H1 (cell line): ENCODE measurements around the gene MYH9. TPM values are rescaled to one million over a fixed set of nuclear protein-coding genes. Genes with fewer than 3 reads are reported as not detected.

Experiments
- KDM1A ChIP-seq: fragments of 200-600, 300-600 bp; sonication (generic); IDR thresholded peaks from 2 replicates; pipeline ENCODE4 v1.7.1; 2016; ENCODE audit warnings: mild to moderate bottlenecking, low read length, borderline replicate concordance
- RNF2 ChIP-seq: fragments of 200-900, 300-1000 bp; sonication (generic); IDR thresholded peaks from 2 replicates; pipeline ENCODE4 v1.7.1; 2016; ENCODE audit warnings: borderline replicate concordance, low read depth, mild to moderate bottlenecking, antibody characterized with exemption, low read length; ENCODE audit not compliant: poor library complexity, severe bottlenecking; ENCODE audit errors: missing control alignments
- polyA plus RNA-seq, 7 experiments: library from polyadenylated mRNA; depleted of rRNA in 3 of 7; stranded (reverse) in 5 of 7; unstranded in 2 of 7; fragments of >200 nt in 5 of 7; fragments of 200-250 nt in 2 of 7; gene quantifications; 1 replicate in 5 of 7; 2 replicates in 1 of 7; 4 replicates in 1 of 7; pipeline versions ENCODE4 v1.2.1 to v1.2.3, GENCODE V29; 2011 to 2013; ENCODE audit warnings: missing spikeins in 2 of 7, mixed read lengths in 2 of 7
- total RNA-seq: library from RNA; stranded (reverse); fragmentation: NEBNext Ultra II Directional; extraction: Animal tissue kit (Norgen Biotek cat#: 25700); gene quantifications from 2 replicates; pipeline ENCODE4 v1.2.1, GENCODE V29; 2021
- TF ChIP-seq, protein P1 (sequence below): fragments of 300-600 bp; sonication (generic); IDR thresholded peaks from 2 replicates; pipeline ENCODE4 v1.7.1; 2012; ENCODE audit warnings: low read length, moderate library complexity, mild to moderate bottlenecking, inconsistent platforms; ENCODE audit not compliant: insufficient replicate concordance

MYH9 gene
- total and polyA plus RNA-seq, 2 of the 8 experiments (the other 6 are each of a cell fraction or from before 2014, with no cell fraction given): 24.9 to 322 TPM

DNA sequence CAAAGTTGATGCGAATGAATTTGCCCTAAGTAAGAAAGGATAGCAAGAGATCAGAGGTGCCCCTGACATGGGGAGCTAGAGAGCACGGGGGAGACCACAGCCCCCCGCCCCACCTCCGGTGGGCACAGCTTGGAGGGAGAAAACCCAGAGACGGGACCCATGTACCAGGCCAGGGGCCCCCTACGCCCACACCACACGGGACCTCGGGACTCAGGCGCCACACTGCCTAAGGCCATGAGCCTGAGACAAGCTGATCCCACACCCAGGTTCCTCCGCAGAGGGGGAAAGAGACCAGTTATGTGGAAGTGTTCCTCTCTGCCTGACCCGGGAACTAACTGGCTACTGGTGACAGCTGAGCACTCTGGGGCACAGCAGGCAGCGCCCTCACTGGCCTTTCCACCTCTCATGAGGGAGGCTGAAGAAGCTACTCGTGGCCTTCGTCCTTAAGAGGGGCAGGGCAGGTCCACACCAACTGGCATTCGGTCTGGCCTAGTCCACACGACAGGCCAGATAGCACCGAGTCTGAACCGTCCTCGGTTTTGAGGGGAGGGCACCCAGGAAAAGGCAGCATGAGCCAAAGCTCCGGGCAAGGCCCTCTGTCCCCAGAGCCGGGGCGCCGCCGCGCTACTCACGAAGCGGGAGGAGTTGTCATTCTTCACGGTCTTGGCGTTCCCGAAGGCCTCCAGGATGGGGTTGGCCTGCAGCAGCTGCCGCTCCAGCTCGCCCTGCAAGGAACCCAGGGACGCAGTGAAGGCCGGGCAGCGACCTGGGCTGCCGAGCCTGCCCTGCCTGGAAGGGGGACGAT lies 65.8 kb downstream of the MYH9 start (continued):
- TF ChIP-seq, protein P1, sequence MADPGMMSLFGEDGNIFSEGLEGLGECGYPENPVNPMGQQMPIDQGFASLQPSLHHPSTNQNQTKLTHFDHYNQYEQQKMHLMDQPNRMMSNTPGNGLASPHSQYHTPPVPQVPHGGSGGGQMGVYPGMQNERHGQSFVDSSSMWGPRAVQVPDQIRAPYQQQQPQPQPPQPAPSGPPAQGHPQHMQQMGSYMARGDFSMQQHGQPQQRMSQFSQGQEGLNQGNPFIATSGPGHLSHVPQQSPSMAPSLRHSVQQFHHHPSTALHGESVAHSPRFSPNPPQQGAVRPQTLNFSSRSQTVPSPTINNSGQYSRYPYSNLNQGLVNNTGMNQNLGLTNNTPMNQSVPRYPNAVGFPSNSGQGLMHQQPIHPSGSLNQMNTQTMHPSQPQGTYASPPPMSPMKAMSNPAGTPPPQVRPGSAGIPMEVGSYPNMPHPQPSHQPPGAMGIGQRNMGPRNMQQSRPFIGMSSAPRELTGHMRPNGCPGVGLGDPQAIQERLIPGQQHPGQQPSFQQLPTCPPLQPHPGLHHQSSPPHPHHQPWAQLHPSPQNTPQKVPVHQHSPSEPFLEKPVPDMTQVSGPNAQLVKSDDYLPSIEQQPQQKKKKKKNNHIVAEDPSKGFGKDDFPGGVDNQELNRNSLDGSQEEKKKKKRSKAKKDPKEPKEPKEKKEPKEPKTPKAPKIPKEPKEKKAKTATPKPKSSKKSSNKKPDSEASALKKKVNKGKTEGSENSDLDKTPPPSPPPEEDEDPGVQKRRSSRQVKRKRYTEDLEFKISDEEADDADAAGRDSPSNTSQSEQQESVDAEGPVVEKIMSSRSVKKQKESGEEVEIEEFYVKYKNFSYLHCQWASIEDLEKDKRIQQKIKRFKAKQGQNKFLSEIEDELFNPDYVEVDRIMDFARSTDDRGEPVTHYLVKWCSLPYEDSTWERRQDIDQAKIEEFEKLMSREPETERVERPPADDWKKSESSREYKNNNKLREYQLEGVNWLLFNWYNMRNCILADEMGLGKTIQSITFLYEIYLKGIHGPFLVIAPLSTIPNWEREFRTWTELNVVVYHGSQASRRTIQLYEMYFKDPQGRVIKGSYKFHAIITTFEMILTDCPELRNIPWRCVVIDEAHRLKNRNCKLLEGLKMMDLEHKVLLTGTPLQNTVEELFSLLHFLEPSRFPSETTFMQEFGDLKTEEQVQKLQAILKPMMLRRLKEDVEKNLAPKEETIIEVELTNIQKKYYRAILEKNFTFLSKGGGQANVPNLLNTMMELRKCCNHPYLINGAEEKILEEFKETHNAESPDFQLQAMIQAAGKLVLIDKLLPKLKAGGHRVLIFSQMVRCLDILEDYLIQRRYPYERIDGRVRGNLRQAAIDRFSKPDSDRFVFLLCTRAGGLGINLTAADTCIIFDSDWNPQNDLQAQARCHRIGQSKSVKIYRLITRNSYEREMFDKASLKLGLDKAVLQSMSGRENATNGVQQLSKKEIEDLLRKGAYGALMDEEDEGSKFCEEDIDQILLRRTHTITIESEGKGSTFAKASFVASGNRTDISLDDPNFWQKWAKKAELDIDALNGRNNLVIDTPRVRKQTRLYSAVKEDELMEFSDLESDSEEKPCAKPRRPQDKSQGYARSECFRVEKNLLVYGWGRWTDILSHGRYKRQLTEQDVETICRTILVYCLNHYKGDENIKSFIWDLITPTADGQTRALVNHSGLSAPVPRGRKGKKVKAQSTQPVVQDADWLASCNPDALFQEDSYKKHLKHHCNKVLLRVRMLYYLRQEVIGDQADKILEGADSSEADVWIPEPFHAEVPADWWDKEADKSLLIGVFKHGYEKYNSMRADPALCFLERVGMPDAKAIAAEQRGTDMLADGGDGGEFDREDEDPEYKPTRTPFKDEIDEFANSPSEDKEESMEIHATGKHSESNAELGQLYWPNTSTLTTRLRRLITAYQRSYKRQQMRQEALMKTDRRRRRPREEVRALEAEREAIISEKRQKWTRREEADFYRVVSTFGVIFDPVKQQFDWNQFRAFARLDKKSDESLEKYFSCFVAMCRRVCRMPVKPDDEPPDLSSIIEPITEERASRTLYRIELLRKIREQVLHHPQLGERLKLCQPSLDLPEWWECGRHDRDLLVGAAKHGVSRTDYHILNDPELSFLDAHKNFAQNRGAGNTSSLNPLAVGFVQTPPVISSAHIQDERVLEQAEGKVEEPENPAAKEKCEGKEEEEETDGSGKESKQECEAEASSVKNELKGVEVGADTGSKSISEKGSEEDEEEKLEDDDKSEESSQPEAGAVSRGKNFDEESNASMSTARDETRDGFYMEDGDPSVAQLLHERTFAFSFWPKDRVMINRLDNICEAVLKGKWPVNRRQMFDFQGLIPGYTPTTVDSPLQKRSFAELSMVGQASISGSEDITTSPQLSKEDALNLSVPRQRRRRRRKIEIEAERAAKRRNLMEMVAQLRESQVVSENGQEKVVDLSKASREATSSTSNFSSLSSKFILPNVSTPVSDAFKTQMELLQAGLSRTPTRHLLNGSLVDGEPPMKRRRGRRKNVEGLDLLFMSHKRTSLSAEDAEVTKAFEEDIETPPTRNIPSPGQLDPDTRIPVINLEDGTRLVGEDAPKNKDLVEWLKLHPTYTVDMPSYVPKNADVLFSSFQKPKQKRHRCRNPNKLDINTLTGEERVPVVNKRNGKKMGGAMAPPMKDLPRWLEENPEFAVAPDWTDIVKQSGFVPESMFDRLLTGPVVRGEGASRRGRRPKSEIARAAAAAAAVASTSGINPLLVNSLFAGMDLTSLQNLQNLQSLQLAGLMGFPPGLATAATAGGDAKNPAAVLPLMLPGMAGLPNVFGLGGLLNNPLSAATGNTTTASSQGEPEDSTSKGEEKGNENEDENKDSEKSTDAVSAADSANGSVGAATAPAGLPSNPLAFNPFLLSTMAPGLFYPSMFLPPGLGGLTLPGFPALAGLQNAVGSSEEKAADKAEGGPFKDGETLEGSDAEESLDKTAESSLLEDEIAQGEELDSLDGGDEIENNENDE: no peak
- TF ChIP-seq KDM1A: no peak
- TF ChIP-seq RNF2: no peak
- TF ChIP-seq, all 59 proteins: peak for 1
